GM19455 (cell line): Measurements from ENCODE around the gene BNIP2.
A peak's percentile ranks its signal among the peaks of the same experiment; 100 is the strongest.
"Not testable (repeated sequence)": the region's sequence is repeated elsewhere in the genome, so short reads cannot be mapped to it uniquely, and the experiment has no call there.

Source experiments
- ATAC-seq: cut with Tn5 transposase; IDR thresholded peaks from one replicate; pipeline ENCODE4 v1.9.1; 2021; ENCODE audit not compliant: unreplicated experiment

Gene BNIP2

GRCh38 chr15:59688782-59689625 lies at the start of gene BNIP2:
BNIP2 (minus strand) TSS chr15:59689320; CDS start chr15:59682457, 6,863 bp downstream.
- peak; percentile 79 for ATAC-seq

- ATAC-seq: no peak
These were observed 49.6 kb upstream of the BNIP2 start for GRCh38 chr15:59738676-59739075.

GRCh38 chr15:59736181-59736580 lies 47.1 kb upstream of the BNIP2 start:
- no peak for ATAC-seq

GRCh38 chr15:59725151-59725486 lies 36.0 kb upstream of the BNIP2 start:
- ATAC-seq: no peak

- ATAC-seq: no peak
These were observed 34.7 kb upstream of the BNIP2 start for GRCh38 chr15:59723687-59724346.

- ATAC-seq: no peak
These were observed 33.4 kb upstream of the BNIP2 start for GRCh38 chr15:59722476-59722875.

- no peak for ATAC-seq
These were observed 32.9 kb upstream of the BNIP2 start for GRCh38 chr15:59722037-59722436.

- no peak for ATAC-seq
These were observed 32.3 kb upstream of the BNIP2 start for GRCh38 chr15:59721411-59721810.

GRCh38 chr15:59713177-59713576 lies 24.1 kb upstream of the BNIP2 start:
- ATAC-seq: no peak

- ATAC-seq: no peak
These were observed 22.5 kb upstream of the BNIP2 start for GRCh38 chr15:59711451-59712243.

GRCh38 chr15:59707619-59708018 lies 18.5 kb upstream of the BNIP2 start:
- no peak for ATAC-seq

- no peak for ATAC-seq
These were observed 15.1 kb upstream of the BNIP2 start for GRCh38 chr15:59703979-59704796.

- no peak for ATAC-seq
These were observed 13.2 kb upstream of the BNIP2 start for GRCh38 chr15:59702351-59702750.

GRCh38 chr15:59701880-59702279 lies 12.8 kb upstream of the BNIP2 start:
- no peak for ATAC-seq

- ATAC-seq: no peak
These were observed 10.8 kb upstream of the BNIP2 start for GRCh38 chr15:59699810-59700431.

- not testable (repeated sequence) for ATAC-seq
These were observed 8.9 kb upstream of the BNIP2 start for GRCh38 chr15:59698065-59698464.

GRCh38 chr15:59696332-59696731 lies 7.2 kb upstream of the BNIP2 start:
- ATAC-seq: no peak

- ATAC-seq: no peak
These were observed 5.7 kb upstream of the BNIP2 start for GRCh38 chr15:59694779-59695178.

- no peak for ATAC-seq
These were observed 2.2 kb upstream of the BNIP2 start for GRCh38 chr15:59691194-59691805.
